Measurements from ENCODE around the gene ETS1.

ETS1 gene

GRCh38 chr11:128492461-128492860 is 94.9 kb downstream of the ETS1 start:
- H3K36me3 ChIP-seq (ENCODE audit: insufficient read depth), result peaks cover 4% of the 10 kb centered on the region
- H2AFZ ChIP-seq (ENCODE audit: low read depth), result no peak overlapping the region
- H3K9ac ChIP-seq, result no peak overlapping the region
- no peak for TF ChIP-seq CTCF (conservative IDR thresholded peaks at IDR 0.05; ENCODE audit: low read depth, low read length)
- peak overlapping the region; percentile 91 for H3K4me2 ChIP-seq
- peaks cover 94% of the 10 kb centered on the region for H3K4me1 ChIP-seq (ENCODE audit: low read depth, poor library complexity, severe bottlenecking)
- no peaks in the 10 kb centered on the region for H4K20me1 ChIP-seq (ENCODE audit: insufficient read depth)
- H3K79me2 ChIP-seq (ENCODE audit: insufficient read depth, low read depth), result peaks cover 60% of the 10 kb centered on the region
- no peak overlapping the region for H3K4me3 ChIP-seq (IDR thresholded peaks at IDR 0.05; ENCODE audit: insufficient read depth, low read depth, low read length)
- peak overlapping the region; percentile 76 for H3K27ac ChIP-seq
- no peaks in the 10 kb centered on the region for H3K27me3 ChIP-seq (ENCODE audit: insufficient read depth, low read depth)

GRCh38 chr11:128491195-128491936 is 96.0 kb downstream of the ETS1 start:
- TF ChIP-seq CTCF (conservative IDR thresholded peaks at IDR 0.05; ENCODE audit: low read depth, low read length), result no peak
- Histone ChIP-seq H3K4me3 (IDR thresholded peaks at IDR 0.05; ENCODE audit: insufficient read depth, low read depth, low read length) (no peak overlapping the region), H3K27me3 (ENCODE audit: insufficient read depth, low read depth) (no peaks in the 10 kb centered on the region), H2AFZ (ENCODE audit: low read depth) (no peak overlapping the region), H3K9ac (no peak overlapping the region), H3K27ac (0 out of 2 replicates have a peak overlapping the region, but pooled peaks have one; percentile 2), H3K36me3 (ENCODE audit: insufficient read depth) (peaks cover 4% of the 10 kb centered on the region), H3K4me1 (ENCODE audit: low read depth, poor library complexity, severe bottlenecking) (peaks cover 87% of the 10 kb centered on the region), H4K20me1 (ENCODE audit: insufficient read depth) (no peaks in the 10 kb centered on the region), H3K4me2 (peak overlapping the region; percentile 91; the same call in 1 of the 2 replicates), H3K79me2 (ENCODE audit: insufficient read depth, low read depth) (peaks cover 60% of the 10 kb centered on the region)

DNA sequence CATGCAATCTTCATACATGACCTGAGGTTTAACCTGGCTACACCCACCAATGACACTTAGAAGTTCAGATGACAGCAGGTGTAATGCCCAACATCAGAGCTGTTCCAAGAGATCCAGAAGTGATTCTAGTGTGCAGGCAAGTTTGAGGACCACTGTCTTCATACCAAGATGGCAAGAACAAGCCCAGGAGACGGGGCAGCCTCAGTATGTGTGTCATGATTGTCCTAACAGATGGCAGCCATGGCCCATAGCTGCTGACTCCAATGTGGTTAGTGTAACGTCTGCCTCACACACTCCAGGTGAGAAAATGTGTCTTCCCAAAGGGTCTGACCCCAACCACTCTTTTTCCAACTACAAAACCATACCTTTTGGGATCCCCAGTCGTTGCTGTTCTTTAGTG is 97.3 kb downstream of the ETS1 start:
- peaks cover 4% of the 10 kb centered on the region for H3K36me3 ChIP-seq (ENCODE audit: insufficient read depth)
- H3K27me3 ChIP-seq (ENCODE audit: insufficient read depth, low read depth), result no peaks in the 10 kb centered on the region
- H4K20me1 ChIP-seq (ENCODE audit: insufficient read depth), result no peaks in the 10 kb centered on the region
- no peak overlapping the region; the same call in 1 of the 2 replicates for H3K4me2 ChIP-seq
- H3K79me2 ChIP-seq (ENCODE audit: insufficient read depth, low read depth), result peaks cover 51% of the 10 kb centered on the region
- H3K27ac ChIP-seq, result no peak overlapping the region
- H3K4me3 ChIP-seq (IDR thresholded peaks at IDR 0.05; ENCODE audit: insufficient read depth, low read depth, low read length), result no peak overlapping the region
- TF ChIP-seq CTCF (conservative IDR thresholded peaks at IDR 0.05; ENCODE audit: low read depth, low read length), result no peak
- H3K9ac ChIP-seq, result no peak overlapping the region
- no peak overlapping the region for H2AFZ ChIP-seq (ENCODE audit: low read depth)
- peaks cover 87% of the 10 kb centered on the region for H3K4me1 ChIP-seq (ENCODE audit: low read depth, poor library complexity, severe bottlenecking)

- H3K4me3 ChIP-seq (IDR thresholded peaks at IDR 0.05; ENCODE audit: insufficient read depth, low read depth, low read length), result no peak overlapping the region
- H3K9ac ChIP-seq, result no peak overlapping the region
- TF ChIP-seq CTCF (conservative IDR thresholded peaks at IDR 0.05; ENCODE audit: low read depth, low read length), result no peak
- peaks cover 4% of the 10 kb centered on the region for H3K36me3 ChIP-seq (ENCODE audit: insufficient read depth)
- H3K4me2 ChIP-seq, result no peak overlapping the region
- peaks cover 87% of the 10 kb centered on the region for H3K4me1 ChIP-seq (ENCODE audit: low read depth, poor library complexity, severe bottlenecking)
- no peak overlapping the region for H3K27ac ChIP-seq
- no peak overlapping the region for H2AFZ ChIP-seq (ENCODE audit: low read depth)
- H4K20me1 ChIP-seq (ENCODE audit: insufficient read depth), result no peaks in the 10 kb centered on the region
- H3K79me2 ChIP-seq (ENCODE audit: insufficient read depth, low read depth), result peaks cover 40% of the 10 kb centered on the region
- H3K27me3 ChIP-seq (ENCODE audit: insufficient read depth, low read depth), result no peaks in the 10 kb centered on the region
Measured at GRCh38 chr11:128488471-128488870, 98.9 kb downstream of the ETS1 start.
